ENCODE results near the gene CHTF18. TPM values are rescaled to one million over a fixed set of nuclear protein-coding genes. Genes with fewer than 3 reads are reported as not detected.

The CHTF18 gene
- total and polyA plus RNA-seq, 2 of the 4 experiments (the other 2 are of a cell fraction) = 3.2 to 21.4 TPM

GRCh38 chr16:740764-741505 lies 47.5 kb upstream of the CHTF18 start, which contains the start of gene CIAO3:
Gene CIAO3 (minus strand): TSS chr16:740997. CDS start chr16:740985, 12 bp downstream.
- Histone ChIP-seq H3K27me3 (ENCODE audit: control insufficient read depth, insufficient read depth, low read length) (no peaks in the 10 kb centered on the region), H3K9me3 (ENCODE audit: control insufficient read depth, insufficient read depth, low read length) (no peaks in the 10 kb centered on the region), H3K79me1 (ENCODE audit: low read depth in 1 of 2, low read length in 2 of 2) (peaks cover 7 to 19% of the 10 kb centered on the region in 2 experiments), H2BK15ac (ENCODE audit: low read depth, low read length) (no peak within 1 kb of the TSS), H4K5ac (ENCODE audit: low read depth, low read length) (peak within 1 kb of the TSS; percentile 40), H2AK9ac (replicated peaks; ENCODE audit: low read depth, low read length, poor library complexity) (peak within 1 kb of the TSS; percentile 95), H3K56ac (ENCODE audit: extremely low read depth, insufficient read depth, low read length) (no peak within 1 kb of the TSS), H3K18ac (ENCODE audit: low read depth, low read length) (no peak within 1 kb of the TSS), H4K20me1 (ENCODE audit: insufficient read depth, low read length) (0 out of 2 replicates have a peak, but pooled peaks cover 5% of the 10 kb centered on the region), H3K4me1 (ENCODE audit: control insufficient read depth, insufficient read depth, low read length) (peaks cover 5% of the 10 kb centered on the region; the same call in 1 of the 2 replicates), H3K9ac (ENCODE audit: low read depth, low read length) (peak within 1 kb of the TSS; percentile 75), H3K4me3 (ENCODE audit: insufficient read depth, low read depth, low read length) (peak within 1 kb of the TSS; percentile 76), H3K4me2 (ENCODE audit: low read depth, low read length) (peak within 1 kb of the TSS; percentile 86), H3K14ac (replicated peaks; ENCODE audit: low read depth, low read length) (peak within 1 kb of the TSS; percentile 7; the same call in 1 of the 2 replicates), H3K4ac (ENCODE audit: low read depth, low read length) (peak within 1 kb of the TSS; percentile 45), H4K91ac (ENCODE audit: insufficient read depth, low read depth, low read length) (no peak within 1 kb of the TSS), H2BK20ac (ENCODE audit: low read depth, low read length) (no peak within 1 kb of the TSS), H4K8ac (ENCODE audit: low read depth in 2 of 2, low read length in 2 of 2) (peak within 1 kb of the TSS; percentile 36 to 70; a peak in 2 of 4 replicates), H3K23ac (ENCODE audit: low read depth, low read length) (peak within 1 kb of the TSS; percentile 89), H3K36me3 (ENCODE audit: control insufficient read depth, insufficient read depth, low read length) (peaks cover 15% of the 10 kb centered on the region), H3K27ac (ENCODE audit: insufficient read depth, low read length) (peak within 1 kb of the TSS; percentile 35; the same call in 1 of the 2 replicates), H2BK120ac (ENCODE audit: low read depth, low read length) (no peak within 1 kb of the TSS), H2AK5ac (ENCODE audit: low read depth, low read length) (peak within 1 kb of the TSS; percentile 67), H3K9me1 (ENCODE audit: insufficient read depth, low read length) (peaks cover 4% of the 10 kb centered on the region; the same call in 1 of the 2 replicates), H2AFZ (replicated peaks; ENCODE audit: low read length, poor library complexity) (peak within 1 kb of the TSS; percentile 94), H2BK5ac (ENCODE audit: low read depth, low read length, poor library complexity, severe bottlenecking) (no peak within 1 kb of the TSS)
- BruUV-seq (replicated peaks) = no TSS peak
- intact Hi-C loops (cut with micrococcal nuclease) = loop anchor here (5.0 kb wide), 1 partner anchor 46 kb away; the partner anchor contains the start of genes CHTF18 and RPUSD1
- POLR2A ChIA-PET (ENCODE audit: unreplicated experiment) = no interaction called here
- WGBS, 2 experiments (ENCODE audit: extremely low coverage in 2 of 2, insufficient read length in 1 of 2) = 1% methylated on average over 19 of the region's 79 CpGs; no CpG with 5 or more reads in 1 of the 2 experiments
- in situ Hi-C loops (cut with MboI; ENCODE audit: low sequenced_read_pairs) = no loop called here
- CTCF ChIA-PET = no interaction called here
- peak; percentile 96 for ATAC-seq (ENCODE audit: low read depth)
- peak; percentile 89 for DNase-seq
- dilution Hi-C loops (cut with HindIII; ENCODE audit: low sequenced_read_pairs, unreplicated experiment) = no loop called here
- TF ChIP-seq RCOR1 (IDR thresholded peaks at IDR 0.05; ENCODE audit: insufficient replicate concordance, low read length) (no peak), CTCF (conservative IDR thresholded peaks at IDR 0.05; ENCODE audit: low read depth, low read length) (peak; percentile 98), MXI1 (IDR thresholded peaks at IDR 0.05; ENCODE audit: borderline replicate concordance, low read depth, low read length) (peak; percentile 57; the same call in 1 of the 2 replicates), MAZ (IDR thresholded peaks at IDR 0.05; ENCODE audit: borderline replicate concordance, low read depth, low read length) (peak; percentile 17; the same call in 1 of the 2 replicates), RFX5 (IDR thresholded peaks at IDR 0.05; ENCODE audit: low read depth, low read length) (no peak), NFE2L2 (IDR thresholded peaks at IDR 0.05; ENCODE audit: low read depth, low read length) (no peak), RAD21 (IDR thresholded peaks at IDR 0.05; ENCODE audit: low read length) (peak; percentile 38), MAFK (IDR thresholded peaks at IDR 0.05; ENCODE audit: low read depth, low read length) (no peak), BHLHE40 (IDR thresholded peaks at IDR 0.05; ENCODE audit: low read depth, low read length) (no peak), CEBPB (IDR thresholded peaks at IDR 0.05; ENCODE audit: low read depth, low read length) (no peak), FOS (IDR thresholded peaks at IDR 0.05; ENCODE audit: low read depth, low read length) (peak; percentile 18; the same call in 1 of the 2 replicates), USF2 (IDR thresholded peaks at IDR 0.05; ENCODE audit: low read depth, low read length) (no peak), ELK1 (IDR thresholded peaks at IDR 0.05; ENCODE audit: borderline replicate concordance, low read depth, low read length) (no peak)
